ENCODE results near the gene RSPO1. TPM values are rescaled to one million over a fixed set of nuclear protein-coding genes. Genes with fewer than 3 reads are reported as not detected.

Gene RSPO1
- total and polyA plus RNA-seq, 2 of the 13 experiments (the other 11 are each of a cell fraction or from before 2014, with no cell fraction given): not detected

- ATAC-seq (no peak; the same call in 2 of the 3 replicates), FAIRE-seq (no peak), DNase-seq (ENCODE audit: low spot score) (no peak)
- Histone ChIP-seq H3K4me1 (ENCODE audit: insufficient read depth, low read length) (no peaks in the 10 kb centered on the region), H3K36me3 (replicated peaks in 1 of 2; ENCODE audit: control insufficient read depth in 1 of 2, insufficient read depth in 2 of 2, low read length in 2 of 2) (no peaks in the 10 kb centered on the region), H2AFZ (ENCODE audit: low read length) (no peak overlapping the region), H3K9ac (ENCODE audit: insufficient read depth, low read depth, low read length) (no peak overlapping the region), H3K27me3 (ENCODE audit: control insufficient read depth in 1 of 2, insufficient read depth in 2 of 2, low read length in 2 of 2) (peaks cover 0 to 49% of the 10 kb centered on the region in 2 experiments; a peak in 3 of 5 replicates), H3K4me3 (replicated peaks in 1 of 3; ENCODE audit: insufficient read depth in 1 of 3, low read depth in 2 of 3, low read length in 3 of 3) (no peak overlapping the region), H3K4me2 (ENCODE audit: low read depth, low read length) (no peak overlapping the region), H4K20me1 (ENCODE audit: insufficient read depth, low read length) (no peaks in the 10 kb centered on the region), H3K79me2 (ENCODE audit: insufficient read depth, low read length) (no peaks in the 10 kb centered on the region), H3K27ac (ENCODE audit: extremely low read length, insufficient read depth, low read length) (no peak overlapping the region), H3K9me3 (ENCODE audit: low read length) (no peaks in the 10 kb centered on the region)
- BruUV-seq (replicated peaks): no TSS peak
- ChIA-PET CTCF (ENCODE audit: low intra/inter-chr PET ratio, low total read pairs) (no interaction called here), POLR2A (no interaction called here)
- WGBS (ENCODE audit: low lambda C conversion rate): 44% methylated on average over 7 of the region's 17 CpGs
- intact Hi-C loops (cut with micrococcal nuclease; ENCODE audit: unreplicated experiment): no loop called here
- in situ Hi-C loops (cut with HindIII; ENCODE audit: extremely low pct_ligation_motif_present, low pct_unique_long_range_greater_than_20kb): no loop called here
- TF ChIP-seq MYPOP (CRISPR knock-in tag; IDR thresholded peaks at IDR 0.05) (no peak), ZNF280B (CRISPR knock-in tag; IDR thresholded peaks at IDR 0.05; ENCODE audit: borderline replicate concordance) (no peak), ZBTB14 (CRISPR knock-in tag; IDR thresholded peaks at IDR 0.05) (no peak), ZNF382 (CRISPR knock-in tag; IDR thresholded peaks at IDR 0.05; ENCODE audit: borderline replicate concordance) (no peak), SOX6 (IDR thresholded peaks at IDR 0.05) (no peak), SOX6 (CRISPR knock-in tag; IDR thresholded peaks at IDR 0.05) (no peak), ZNF431 (CRISPR knock-in tag; IDR thresholded peaks at IDR 0.05; ENCODE audit: borderline replicate concordance, low read depth) (no peak), ZNF615 (CRISPR knock-in tag; IDR thresholded peaks at IDR 0.05; ENCODE audit: borderline replicate concordance) (no peak), NFYB (CRISPR knock-in tag; IDR thresholded peaks at IDR 0.05) (no peak), ZNF367 (CRISPR knock-in tag; IDR thresholded peaks at IDR 0.05; ENCODE audit: borderline replicate concordance) (no peak), REL (CRISPR knock-in tag; conservative IDR thresholded peaks at IDR 0.05) (no peak), ZNF510 (CRISPR knock-in tag; IDR thresholded peaks at IDR 0.05; ENCODE audit: low read depth) (no peak), TRIM22 (IDR thresholded peaks at IDR 0.05) (no peak), STAT5B (CRISPR knock-in tag; IDR thresholded peaks at IDR 0.05) (no peak), MAFF (IDR thresholded peaks at IDR 0.05; ENCODE audit: low read depth, low read length) (no peak), ZNF749 (CRISPR knock-in tag; IDR thresholded peaks at IDR 0.05; ENCODE audit: borderline replicate concordance) (no peak), ZBTB3 (CRISPR knock-in tag; IDR thresholded peaks at IDR 0.05; ENCODE audit: borderline replicate concordance, low read depth) (no peak)
Measured at GRCh38 chr1:37667023-37667671, 32.5 kb upstream of the RSPO1 start.
